Nephron (organoid): ENCODE measurements around the gene WDR4.

Experiments
- H3K27ac Mint-ChIP-seq, 3 experiments: 2 replicates each; pipeline ENCODE4 v1.8.0; 2020; ENCODE audit warnings: mixed read lengths in 3 of 3, mild to moderate bottlenecking in 2 of 3, moderate library complexity in 1 of 3
- H3K27me3 Mint-ChIP-seq: 2 replicates; pipeline ENCODE4 v1.8.0; 2021; ENCODE audit warnings: low read depth, mild to moderate bottlenecking, moderate library complexity, mixed read lengths
- H3K36me3 Mint-ChIP-seq: 2 replicates; pipeline ENCODE4 v1.8.0; 2020; ENCODE audit warnings: low read depth, mixed read lengths
- H3K4me1 Mint-ChIP-seq: 2 replicates; pipeline ENCODE4 v1.8.0; 2020; ENCODE audit warnings: mixed read lengths
- H3K4me3 Mint-ChIP-seq, 3 experiments: 2 replicates each; pipeline ENCODE4 v1.8.0; 2020; ENCODE audit warnings: mild to moderate bottlenecking in 3 of 3, mixed read lengths in 3 of 3, moderate library complexity in 2 of 3
- H3K9me3 Mint-ChIP-seq: 2 replicates; pipeline ENCODE4 v1.8.0; 2020; ENCODE audit warnings: mixed read lengths
- CTCF ChIP-seq, 3 experiments: fragments of 200-600 bp; sonication (generic); IDR thresholded peaks; one replicate each; pipeline ENCODE4 v1.5.0; 2021; ENCODE audit warnings: antibody characterized with exemption in 3 of 3; ENCODE audit not compliant: unreplicated experiment in 3 of 3

Gene WDR4

GRCh38 chr21:42865776-42866160, 13.6 kb downstream of the WDR4 start:
- peaks cover 7% of the 10 kb centered on the region for H3K4me1 Mint-ChIP-seq
- H3K27me3 Mint-ChIP-seq, result peaks cover 3% of the 10 kb centered on the region

GRCh38 chr21:42864815-42865775, 14.2 kb downstream of the WDR4 start:
- Mint-ChIP-seq H3K9me3 (no peaks in the 10 kb centered on the region), H3K27me3 (peaks cover 2% of the 10 kb centered on the region), H3K4me1 (peaks cover 7% of the 10 kb centered on the region), H3K27ac (peak overlapping the region in 2 of 3 experiments; percentile 76 to 96), H3K4me3 (no peak overlapping the region), H3K36me3 (peaks cover 31% of the 10 kb centered on the region)
- TF ChIP-seq CTCF (IDR thresholded peaks at IDR 0.05; ENCODE audit: unreplicated experiment in 3 of 3), result no peak

More at GRCh38 chr21:42865776-42866160, 13.6 kb downstream of the WDR4 start:
- H3K9me3 Mint-ChIP-seq, result no peaks in the 10 kb centered on the region
- H3K36me3 Mint-ChIP-seq, result peaks cover 30% of the 10 kb centered on the region
- no peak overlapping the region for H3K27ac Mint-ChIP-seq
- no peak overlapping the region for H3K4me3 Mint-ChIP-seq
- TF ChIP-seq CTCF (IDR thresholded peaks at IDR 0.05; ENCODE audit: unreplicated experiment in 3 of 3), result no peak

- H3K36me3 Mint-ChIP-seq, result peaks cover 26% of the 10 kb centered on the region
- no peak overlapping the region for H3K4me3 Mint-ChIP-seq
- no peak for TF ChIP-seq CTCF (IDR thresholded peaks at IDR 0.05; ENCODE audit: unreplicated experiment in 3 of 3)
- peak overlapping the region in 2 of 3 experiments; percentile 76 to 96 for H3K27ac Mint-ChIP-seq
- H3K9me3 Mint-ChIP-seq, result no peaks in the 10 kb centered on the region
- peaks cover 7% of the 10 kb centered on the region for H3K4me1 Mint-ChIP-seq
- no peaks in the 10 kb centered on the region for H3K27me3 Mint-ChIP-seq
Observed at GRCh38 chr21:42864286-42864685, 15.1 kb downstream of the WDR4 start.

GRCh38 chr21:42863504-42863870, 15.9 kb downstream of the WDR4 start:
- Mint-ChIP-seq H3K27me3 (no peaks in the 10 kb centered on the region), H3K9me3 (no peaks in the 10 kb centered on the region), H3K36me3 (peaks cover 28% of the 10 kb centered on the region), H3K4me1 (peaks cover 9% of the 10 kb centered on the region), H3K27ac (no peak overlapping the region), H3K4me3 (no peak overlapping the region)
- TF ChIP-seq CTCF (IDR thresholded peaks at IDR 0.05; ENCODE audit: unreplicated experiment in 3 of 3), result no peak

GRCh38 chr21:42862774-42863503, 16.4 kb downstream of the WDR4 start:
- Mint-ChIP-seq H3K27me3 (no peaks in the 10 kb centered on the region), H3K4me3 (no peak overlapping the region), H3K4me1 (peaks cover 13% of the 10 kb centered on the region), H3K27ac (no peak overlapping the region), H3K36me3 (peaks cover 27% of the 10 kb centered on the region), H3K9me3 (no peaks in the 10 kb centered on the region)
- TF ChIP-seq CTCF (IDR thresholded peaks at IDR 0.05; ENCODE audit: unreplicated experiment in 3 of 3), result peak in 1 of 3 experiments; percentile 13
